Hematopoietic multipotent progenitor cell treated with erythropoietin and hydrocortisone succinate and interleukin-3 and kit ligand, for 15 days (in vitro differentiated cells): ENCODE results near the gene KLK14.

ENCODE experiments used
- DNase-seq: peaks from one replicate; pipeline ENCODE4 v3.0.0-alpha.2; 2015; ENCODE audit warnings: low spot score

The KLK14 gene

DNA sequence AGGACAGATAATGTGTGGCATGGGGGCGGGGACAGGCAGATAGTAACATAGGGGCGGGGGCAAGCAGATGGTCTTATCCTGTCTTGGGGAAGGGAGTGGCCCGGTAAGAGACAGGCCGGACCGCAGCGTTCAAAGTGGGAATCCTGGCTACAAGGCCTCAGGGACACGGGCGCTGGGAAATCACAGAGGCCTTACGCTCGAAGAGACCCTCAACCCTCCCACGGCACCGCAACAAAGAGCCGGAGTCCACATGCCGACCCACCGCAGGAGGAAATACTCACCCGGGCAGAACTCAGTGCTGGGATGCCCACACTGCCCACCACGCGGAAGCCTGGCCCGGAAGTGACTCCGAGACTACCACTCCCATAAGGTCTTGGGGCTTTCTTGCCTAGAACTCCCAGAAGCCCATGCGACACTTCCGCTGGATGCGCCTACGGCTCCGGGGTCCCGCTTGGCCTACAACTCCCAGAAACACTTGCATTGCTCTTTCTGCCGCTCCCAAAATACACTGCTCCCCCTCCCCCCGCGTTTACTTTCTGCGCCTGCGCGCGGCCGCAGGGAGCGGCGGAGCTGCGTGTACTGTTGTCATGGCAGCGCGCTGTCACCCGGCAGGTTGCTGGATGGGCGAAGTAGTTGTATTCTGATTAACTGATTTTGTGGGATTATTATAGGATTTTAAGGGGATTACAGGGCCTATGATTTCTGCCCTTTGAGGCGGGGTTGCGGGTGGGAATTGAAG is 25.5 kb upstream of the KLK14 start, which contains the start of gene CTU1:
CTU1 (minus strand) TSS at position 344 of the 739 bp plus-strand sequence. CDS start 3,840 bp downstream, outside the sequence.
- peak; percentile 99 for DNase-seq

DNA sequence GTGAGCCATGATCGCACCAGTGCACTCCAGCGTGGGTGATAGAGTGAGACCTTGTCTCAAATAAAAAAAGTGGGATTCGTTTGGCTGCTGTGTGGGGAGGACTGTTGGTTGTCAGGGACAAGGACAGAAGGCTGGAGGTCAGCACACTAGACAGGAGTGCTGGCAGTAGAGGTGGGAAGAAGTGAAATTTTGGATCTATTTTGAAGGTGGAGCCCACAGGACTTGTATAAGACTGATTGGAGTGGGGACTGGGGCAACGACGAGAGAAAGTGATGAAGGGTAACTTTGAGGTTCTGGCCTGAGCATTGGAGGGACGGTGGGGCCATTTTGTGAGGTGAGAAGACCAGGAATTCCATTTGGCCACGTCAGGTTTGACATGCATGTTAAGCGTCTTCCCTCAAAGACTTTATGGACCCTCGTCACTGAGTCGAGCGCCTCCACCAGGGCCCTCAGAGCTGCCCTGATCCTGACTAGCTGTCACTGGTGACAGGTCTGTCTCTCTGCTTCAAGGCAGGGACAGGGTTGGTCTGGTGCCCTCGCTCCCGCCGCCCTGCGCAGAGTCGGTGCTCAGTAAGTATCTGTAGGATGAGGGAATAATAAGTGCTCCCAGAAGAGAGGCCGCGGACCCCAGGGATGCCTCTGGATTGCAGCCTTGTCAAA is 24.8 kb upstream of the KLK14 start:
- no peak for DNase-seq

DNA sequence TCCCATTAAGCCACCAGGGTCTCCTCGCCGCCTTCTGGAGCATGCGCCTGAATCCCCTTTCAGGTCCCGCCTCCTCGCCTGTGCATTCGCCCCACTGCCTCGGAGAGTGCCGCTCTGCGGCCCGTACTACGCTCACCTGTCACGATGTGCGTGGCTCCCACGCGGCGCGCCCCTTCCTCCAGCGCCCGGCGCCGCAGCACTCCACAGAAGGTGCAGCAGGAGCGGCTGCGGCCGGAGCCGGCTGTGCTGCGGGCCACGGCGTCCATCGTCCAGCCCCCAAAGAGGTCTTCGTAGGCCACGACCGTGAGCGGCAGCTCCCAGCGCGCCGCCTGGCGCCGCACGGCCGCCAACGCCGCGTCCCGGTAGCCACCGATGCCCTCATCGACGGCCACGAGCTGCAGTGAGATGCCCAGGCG is 21.2 kb upstream of the KLK14 start:
- no peak for DNase-seq

DNA sequence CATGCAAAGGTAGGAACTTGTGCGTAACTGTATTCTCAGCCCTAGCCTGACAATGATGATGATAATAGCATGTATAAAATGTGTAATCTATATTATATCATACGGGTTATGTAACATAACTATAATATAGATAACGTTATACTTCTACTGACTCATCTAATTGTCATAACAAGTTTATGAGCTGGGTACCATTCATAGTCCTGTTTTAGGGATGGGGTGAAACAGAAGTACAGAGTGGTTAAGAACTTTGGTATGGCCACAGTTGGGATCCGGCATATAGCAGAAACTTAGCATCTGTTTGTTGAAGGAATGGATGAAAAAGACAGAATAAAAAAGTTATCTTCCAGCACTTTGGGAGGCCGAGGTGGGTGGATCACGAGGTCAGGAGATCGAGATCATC is 20.3 kb upstream of the KLK14 start:
- no peak for DNase-seq

DNA sequence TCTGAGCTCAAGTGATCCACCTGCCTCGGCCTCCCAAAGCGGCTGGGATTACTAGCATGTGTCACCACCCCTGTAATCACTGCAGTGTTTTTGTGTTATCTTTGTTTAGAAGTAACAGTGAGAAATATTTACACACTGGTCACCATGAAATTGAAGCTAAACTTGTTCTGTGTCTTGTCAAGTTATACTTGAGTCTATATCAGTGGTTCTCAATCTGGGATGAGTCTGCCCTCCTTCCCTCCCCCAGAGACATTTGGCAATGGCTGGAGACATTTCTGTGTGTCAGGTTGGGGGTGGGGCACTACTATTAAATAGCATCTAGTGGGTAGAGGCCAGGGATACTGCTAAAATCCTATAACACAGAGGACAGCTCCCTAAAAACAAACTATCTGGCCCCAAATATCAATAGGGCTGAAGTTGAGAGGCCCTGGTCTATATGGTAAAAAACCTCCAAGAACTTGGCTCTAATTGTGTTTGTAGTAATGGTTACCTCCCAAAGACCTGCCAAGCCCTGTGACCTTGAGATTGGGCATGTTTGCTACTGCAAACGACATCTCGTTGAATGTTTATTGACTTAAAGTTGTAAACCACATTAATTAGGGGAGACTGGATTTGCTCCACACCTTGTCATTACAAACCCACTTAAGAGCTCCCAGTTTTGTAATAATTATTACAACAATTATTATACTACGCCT is 18.6 kb upstream of the KLK14 start:
- no peak for DNase-seq

DNA sequence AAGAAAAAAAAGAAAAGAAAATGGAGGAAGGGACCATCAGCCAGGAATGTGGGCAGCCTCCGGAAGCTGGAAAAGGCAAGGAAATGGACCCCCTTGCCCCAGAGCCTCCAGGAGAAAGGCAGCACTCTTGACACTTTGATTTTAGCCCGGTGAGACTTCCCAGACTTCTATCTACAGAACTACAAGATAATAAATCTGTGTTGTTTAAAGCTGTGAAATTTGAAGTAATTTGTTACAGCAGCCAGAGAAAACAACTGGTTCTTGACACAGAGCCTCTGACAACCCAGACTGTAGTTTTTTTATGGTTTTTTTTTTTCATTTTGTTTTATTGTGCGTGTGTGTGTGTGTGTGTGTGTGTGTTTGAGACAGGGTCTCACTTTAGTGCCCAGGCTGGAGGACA is 17.9 kb upstream of the KLK14 start:
- DNase-seq = no peak

DNA sequence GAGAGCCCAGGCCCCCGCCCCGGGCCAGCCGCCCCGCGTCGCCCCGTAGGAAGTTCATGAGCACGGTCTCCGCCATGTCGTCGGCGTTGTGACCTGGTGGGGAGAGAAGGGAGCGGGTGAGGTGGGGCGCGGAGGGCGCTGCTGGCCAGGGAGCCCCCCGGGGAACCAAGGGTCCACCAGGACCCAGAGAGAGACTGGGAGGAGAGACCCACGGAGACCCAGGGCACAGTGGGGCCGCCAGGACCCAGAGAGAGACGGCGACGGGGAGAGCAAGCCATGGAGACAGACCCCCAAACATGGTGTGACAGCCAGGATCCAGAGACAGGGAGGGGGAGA is 16.3 kb upstream of the KLK14 start:
- no peak for DNase-seq

DNA sequence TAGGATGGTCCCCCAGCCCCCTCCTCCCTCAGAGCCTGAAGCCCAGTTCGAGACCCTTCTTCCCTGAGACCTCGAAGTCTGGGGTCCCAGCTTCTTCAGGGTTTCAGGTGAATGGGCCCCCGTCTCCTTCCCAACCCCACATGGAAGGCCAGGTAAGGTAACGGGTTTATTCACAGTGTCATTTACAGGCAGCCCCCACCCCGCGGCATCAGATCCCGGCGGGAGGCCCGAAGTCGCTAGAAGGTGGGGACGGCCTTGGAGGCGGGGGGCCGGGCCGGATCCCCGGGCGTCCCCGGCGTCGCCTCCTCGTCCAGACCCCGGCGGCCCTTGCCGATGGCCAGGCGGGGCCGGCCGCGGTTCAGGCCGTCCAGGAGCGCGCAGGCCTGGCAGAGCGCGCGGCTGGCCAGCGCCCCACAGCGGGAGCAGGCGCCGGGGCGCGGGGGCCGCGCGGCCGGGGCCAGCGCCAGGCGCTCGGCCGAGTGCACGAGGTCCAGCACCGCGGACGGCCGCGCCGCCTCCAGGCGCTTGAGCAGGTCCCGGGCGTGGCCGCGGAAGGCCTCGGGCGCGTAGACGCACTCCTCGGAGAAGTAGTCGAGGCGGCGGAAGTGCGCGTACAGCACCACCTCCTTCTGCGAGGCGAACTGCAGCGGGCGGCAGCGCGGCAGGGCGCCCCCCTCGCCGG is 15.8 kb upstream of the KLK14 start:
- DNase-seq = no peak

DNA sequence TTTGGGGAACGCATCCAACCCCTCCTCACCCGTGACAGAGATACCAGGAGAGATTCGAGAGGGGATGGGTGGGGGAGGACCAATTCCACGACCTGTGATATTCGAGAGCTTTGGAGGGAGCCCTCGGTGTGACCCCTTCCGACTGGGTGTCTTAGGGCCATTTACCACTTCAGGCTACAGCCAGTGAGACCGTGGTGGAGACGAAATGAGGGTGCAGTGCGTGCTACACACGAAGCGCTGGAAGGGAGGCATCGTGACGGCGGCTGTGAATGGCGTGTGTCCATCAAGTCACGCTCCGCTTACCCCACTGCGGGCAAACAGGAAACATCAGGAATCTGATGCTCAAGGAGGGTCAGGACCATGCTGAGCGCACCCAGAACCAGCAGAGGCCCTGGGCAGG is 15.1 kb upstream of the KLK14 start:
- no peak for DNase-seq

DNA sequence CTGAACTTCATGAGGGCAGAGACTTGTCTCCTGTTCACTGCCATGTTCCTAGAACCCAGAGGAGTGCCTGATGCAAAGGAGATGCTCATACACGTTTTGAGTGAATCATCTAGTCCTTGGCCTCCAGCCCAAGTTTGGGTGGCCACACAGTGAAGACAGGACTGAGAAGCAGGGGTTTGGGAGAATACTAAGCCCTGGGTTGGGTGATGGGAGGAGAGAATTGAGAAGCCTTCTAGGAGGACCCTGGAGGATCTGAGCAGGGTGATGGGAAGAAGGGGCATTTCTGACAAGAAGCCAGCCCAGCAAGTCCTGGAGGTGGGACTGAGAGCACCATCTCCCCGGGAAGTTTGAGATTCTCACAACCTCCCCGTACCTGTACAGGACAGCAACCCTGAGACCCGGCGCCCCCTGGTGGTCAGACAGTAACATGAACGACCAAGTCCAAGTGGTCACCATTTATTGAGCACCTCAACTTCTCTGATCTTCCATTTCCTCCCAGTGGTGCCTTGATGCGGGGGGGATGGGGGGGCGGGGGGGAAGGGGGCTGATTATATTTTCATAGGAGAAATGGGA is 14.6 kb upstream of the KLK14 start:
- peak; percentile 72 for DNase-seq

DNA sequence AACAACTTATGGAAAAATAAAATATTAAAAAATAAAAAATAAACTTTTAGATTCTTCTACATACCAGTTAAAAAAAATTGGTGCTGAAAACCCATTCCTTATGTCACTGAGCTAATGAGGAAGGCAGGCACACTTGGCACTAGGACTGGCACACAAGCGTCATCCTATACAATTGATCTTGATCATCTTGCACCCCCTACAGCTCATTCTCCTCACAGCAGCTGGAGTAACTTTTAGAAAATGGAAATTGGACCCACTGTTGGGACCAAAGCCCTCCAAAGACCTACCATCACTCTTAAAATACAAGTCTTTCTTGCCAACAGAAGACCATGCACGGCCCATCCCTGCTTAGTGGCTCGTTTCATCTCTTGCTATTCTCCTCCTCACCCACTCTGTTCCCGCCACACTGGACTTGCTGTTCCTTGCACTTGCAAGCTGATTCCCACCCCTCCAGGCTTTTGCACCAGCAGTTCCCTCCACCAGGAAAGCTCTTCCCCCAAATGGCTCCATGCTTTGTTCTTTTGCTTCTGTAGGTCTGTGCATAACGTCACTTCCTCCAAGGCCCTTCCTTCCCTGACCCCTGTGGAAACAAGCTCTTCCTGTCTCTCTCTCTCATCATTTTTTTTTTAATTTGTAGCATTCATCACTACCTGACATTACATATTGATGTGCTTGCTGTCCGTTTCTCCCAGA is 13.9 kb upstream of the KLK14 start:
- peak; percentile 4 for DNase-seq

DNA sequence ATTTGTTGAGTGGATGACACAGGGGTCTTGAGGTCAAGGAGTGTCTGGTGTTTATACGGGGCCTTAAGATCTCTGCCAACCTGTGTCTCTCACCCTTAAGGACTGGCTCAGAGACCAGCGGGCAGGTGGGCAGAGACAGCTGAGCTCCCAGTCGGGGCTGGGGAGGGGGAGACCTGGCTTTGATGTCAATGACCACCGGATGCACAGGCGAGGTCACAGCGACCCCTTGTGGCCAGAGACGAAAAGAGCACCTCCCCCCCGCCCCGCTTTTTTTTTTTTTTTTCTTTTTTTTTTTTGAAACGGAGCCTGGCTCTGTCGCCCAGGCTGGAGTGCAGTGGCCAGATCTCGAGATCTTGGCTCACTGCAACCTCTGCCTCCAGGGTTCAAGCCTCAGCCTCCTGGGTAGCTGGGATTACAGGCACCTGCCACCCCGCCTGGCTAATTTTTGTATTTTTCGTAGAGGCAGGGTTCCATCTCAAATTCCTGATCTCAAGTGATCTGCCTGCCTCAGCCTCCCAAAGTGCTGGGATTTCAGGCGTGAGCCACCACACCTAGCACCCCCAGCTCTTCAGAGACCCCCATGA is 12.1 kb upstream of the KLK14 start:
- peak; percentile 38 for DNase-seq

DNA sequence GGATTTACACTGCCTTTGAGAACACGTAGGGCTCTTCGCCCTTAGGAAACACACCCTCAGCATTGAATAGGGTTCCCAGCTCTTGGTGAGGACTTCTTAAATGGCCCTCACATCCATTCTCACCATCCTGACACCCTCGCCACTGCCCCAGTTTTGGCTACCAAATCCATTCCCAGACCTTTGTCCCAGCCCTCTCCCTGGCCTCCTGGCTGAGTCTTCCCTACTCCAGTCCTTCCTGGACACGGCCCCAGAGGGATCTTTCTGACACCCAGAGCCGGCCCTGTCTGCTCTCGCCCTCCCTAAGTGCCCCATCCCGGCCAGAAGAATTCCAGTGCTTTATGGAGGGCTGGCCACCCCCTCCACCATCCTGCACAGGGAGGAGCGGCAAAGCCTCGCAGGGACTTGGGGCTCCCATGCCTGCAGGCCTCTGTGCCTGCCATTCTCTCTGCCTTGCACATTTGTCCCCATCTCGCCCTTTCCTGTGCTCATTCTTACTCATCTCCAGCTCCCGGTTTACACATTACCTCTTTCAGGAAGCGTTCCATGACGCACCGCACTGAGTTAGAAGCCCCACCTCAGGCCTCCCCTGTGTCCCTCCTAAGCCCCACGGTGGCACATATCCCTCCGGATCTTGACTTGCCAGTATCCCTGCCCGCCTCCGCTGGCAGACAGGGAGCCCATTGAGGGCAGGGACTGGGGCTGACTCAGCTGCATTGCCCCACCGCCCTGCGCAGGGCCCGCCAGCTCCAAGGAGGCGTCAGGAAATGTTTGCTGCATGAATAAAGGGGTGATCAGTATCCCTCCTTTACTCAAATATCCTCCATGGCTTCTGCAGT is 11.0 kb upstream of the KLK14 start:
- no peak for DNase-seq

DNA sequence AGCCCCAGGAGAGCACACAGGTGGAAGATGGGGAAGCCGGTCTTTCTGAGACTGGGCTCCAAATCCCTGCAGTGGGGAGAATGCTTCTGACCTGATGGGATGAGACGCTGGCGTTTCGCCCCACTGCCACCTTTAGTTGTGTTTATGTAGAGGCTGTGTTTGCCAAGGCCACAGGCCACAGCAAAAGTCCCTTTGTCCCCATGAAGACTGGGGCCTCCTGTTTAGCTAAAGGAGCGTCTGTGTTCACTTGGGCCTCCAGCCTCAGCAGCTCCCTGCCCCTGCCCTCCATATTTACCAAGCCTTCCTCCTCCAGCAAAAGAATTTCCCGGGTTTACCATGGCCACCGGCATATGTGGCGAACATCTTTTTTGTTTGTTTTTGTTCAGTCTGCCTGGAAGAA is 10.4 kb upstream of the KLK14 start:
- DNase-seq = no peak

DNA sequence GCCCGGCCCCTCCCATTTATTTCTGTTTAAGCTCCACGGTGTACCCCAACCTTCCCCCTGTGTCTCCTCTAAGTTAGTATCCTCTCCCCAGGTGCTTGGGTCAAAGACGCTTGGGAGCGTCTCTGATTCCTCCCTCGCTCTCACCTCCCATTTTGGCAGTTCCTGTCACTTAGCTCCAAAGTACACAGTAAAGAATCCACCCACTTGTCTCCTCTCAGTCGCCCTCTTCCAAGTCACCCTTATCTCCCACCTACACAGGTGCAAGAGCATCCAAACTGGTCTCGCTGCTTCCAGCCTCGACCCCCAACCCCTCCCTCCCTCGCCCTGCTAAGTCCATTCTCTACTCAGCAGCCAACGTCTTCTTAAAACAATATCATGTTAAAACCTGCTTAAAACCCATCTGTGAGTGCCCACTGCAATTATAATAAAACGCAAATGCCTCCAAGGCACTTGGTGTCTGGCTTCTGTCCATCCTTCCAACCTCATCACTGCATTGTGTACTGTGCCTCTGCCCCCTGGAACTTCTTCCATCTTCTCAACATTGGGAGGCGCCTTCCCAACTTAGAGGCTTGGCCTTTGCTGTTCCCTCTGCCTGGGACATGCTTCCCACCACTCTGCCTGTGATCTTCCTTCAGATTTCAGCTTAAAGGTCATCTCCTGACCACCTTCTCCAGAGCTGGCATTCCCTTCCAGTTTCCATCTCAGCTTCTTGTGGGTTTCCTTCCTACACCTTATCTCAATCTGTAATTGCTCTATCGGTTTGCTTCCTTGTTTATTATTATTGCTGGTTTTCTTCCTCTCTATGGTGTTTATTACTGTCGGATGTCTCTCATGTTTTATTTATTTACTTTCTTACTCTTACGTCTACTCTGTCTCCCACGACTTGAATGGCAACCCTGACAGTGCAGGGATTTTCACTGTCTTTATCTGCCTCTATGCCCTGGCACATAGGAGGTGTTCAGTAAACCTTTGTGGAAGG is 9.5 kb upstream of the KLK14 start:
- no peak for DNase-seq

DNA sequence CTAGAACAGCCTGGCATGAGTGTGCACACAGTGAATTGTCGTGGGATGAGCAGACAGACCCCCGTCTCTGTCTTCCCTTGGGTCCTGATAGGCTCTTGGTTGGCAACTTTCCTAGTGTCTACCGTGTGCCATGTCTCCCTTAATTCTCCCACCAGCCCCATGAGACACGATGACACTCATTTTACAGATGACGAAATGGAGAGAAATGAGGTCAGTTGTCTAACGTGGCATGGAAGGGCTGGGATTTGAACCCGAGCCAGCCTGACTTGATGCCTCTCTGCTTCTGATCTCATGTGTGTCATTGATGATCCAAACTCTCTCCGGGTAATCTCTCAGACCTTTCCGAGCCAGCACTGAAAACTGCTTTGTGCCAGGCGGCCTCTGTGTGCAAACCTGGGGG is 8.4 kb upstream of the KLK14 start:
- no peak for DNase-seq

DNA sequence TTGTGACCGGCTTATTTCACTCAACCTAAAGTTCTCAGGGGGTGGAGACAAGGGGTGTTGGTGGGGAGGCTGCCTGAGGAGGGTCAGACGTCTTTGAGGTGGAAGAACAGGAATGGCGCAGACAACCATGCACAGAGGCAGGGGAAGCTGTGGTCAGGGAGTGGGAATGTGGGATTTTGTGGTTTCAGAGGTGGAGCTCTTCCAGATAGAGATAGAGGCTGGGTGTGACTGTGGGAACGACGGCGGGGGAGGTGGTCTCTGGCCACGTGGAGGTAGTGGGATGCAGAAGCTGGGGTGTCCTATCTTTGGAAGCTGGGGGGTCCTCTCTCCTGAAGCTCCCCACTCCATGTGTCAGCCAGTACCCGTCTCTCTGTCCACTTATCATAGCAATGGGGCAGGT is 7.8 kb upstream of the KLK14 start:
- DNase-seq = no peak

DNA sequence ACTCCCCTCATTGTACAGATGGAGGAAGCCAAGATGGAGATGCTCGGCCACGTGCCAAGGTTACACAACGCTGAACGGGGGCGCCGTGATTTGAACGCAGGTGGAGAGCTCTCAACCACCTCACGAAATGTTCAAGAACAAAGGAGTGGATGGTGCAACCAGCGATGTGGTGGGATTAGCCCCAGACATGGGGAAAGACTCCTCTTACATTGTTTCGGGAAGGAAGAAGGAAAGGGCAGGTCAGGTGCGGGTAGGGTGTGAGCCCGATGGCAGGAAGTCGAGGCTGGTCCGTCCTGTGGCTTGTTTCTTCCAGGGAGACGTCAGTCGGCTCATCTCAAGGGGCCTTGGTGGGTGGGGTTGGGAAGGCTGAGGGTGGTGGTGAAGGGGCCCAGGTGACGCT is 7.1 kb upstream of the KLK14 start:
- DNase-seq = no peak

DNA sequence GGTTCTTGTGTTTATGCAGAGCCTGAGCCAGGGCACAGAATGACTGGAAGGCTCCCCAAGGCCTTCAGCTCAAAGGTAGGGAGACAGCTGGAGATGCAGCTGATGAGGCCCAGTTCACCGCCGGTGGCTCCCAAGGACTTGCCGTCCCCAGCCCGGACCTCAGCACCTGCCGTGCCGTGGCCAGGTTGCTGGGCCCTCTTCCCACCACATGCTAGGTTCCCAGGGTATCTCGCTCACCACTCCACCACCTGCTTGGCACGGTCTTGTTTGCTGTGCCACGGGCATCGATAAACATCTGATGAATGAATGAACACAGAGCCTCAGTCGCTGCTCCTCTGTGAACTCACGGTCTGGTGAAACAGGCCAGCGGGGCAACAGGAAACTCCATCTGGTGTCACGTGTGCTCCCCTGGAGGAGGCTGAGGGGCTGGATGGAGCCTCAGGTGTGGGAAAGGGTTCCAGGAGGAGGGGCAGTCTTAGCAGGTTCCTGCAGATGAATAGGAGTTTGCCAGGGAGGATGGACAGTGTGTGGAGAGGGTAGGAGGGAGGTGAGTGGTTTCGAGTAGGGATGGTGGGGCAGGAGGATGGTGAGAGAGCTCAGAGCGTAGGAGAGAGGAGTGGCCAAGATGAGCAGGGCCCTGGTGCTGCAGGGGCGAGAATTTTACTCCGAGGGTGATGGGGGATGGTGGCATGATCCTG is 3.6 kb upstream of the KLK14 start:
- DNase-seq = no peak
